ENCODE data around the gene BZW2. TPM values are rescaled to one million over a fixed set of nuclear protein-coding genes. Genes with fewer than 3 reads are reported as not detected.
A peak's percentile ranks its signal among the peaks of the same experiment; 100 is the strongest.

BZW2 gene
- total RNA-seq, 4 donors from 2014 or later: 16.1 to 135 (median 70.9) TPM

DNA sequence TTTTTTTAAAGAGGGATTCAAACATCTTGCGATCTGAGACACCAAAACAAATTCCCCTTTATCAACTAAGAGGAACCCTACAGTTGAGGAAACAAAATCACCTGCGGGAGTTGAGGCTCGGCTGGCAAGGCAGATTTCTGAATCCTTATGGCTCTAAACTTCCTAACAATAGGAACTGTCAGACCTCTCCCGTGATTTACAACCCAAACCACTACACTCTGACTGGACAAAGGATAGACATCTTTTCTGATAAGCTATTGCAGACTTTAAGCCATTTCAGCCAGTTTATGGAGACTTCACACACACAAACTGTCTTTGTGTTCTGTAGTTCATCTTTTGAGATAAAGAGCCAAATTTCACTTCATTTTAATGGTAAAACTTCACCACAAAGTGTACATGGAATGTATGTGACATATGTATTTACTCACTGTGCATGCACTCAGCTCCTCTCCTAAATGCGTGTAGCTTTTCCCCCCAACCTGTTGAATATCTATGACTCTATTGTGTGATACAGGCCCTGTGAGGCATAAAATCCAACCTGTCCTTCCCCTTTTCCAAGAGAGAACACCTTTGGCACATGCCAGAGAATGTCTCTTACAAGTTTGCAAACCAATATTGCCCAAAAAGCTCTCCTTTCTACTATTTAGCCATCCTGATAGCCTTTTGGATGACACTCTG, 92.2 kb downstream of the BZW2 start:
- H3K36me3 ChIP-seq: no peaks in the 10 kb centered on the region
- no peak overlapping the region for H3K4me3 ChIP-seq
- no peak for DNase-seq
- no peaks in the 10 kb centered on the region for H3K27me3 ChIP-seq
- no peak overlapping the region for H3K27ac ChIP-seq
- intact Hi-C loops (cut with DNase I; ENCODE audit: low total_unique reads) (no loop called here), in situ Hi-C loops (cut with MboI; ENCODE audit: low pct_ligation_motif_present in 1 of 4, low pct_unique_long_range_greater_than_20kb in 1 of 4, low sequenced_read_pairs in 3 of 4) (no loop called here)
- H3K9me3 ChIP-seq: no peaks in the 10 kb centered on the region
- WGBS, 2 donors (ENCODE audit: low coverage in 1 of 2): 89% methylated on average over 5 of the region's 5 CpGs; no CpG with 5 or more reads in 1 of the 2 donors
- TF ChIP-seq POLR2AphosphoS5 (IDR thresholded peaks at IDR 0.05): no peak
- TF ChIP-seq EP300 (IDR thresholded peaks at IDR 0.05; ENCODE audit: low read depth): no peak
- TF ChIP-seq, protein P1, sequence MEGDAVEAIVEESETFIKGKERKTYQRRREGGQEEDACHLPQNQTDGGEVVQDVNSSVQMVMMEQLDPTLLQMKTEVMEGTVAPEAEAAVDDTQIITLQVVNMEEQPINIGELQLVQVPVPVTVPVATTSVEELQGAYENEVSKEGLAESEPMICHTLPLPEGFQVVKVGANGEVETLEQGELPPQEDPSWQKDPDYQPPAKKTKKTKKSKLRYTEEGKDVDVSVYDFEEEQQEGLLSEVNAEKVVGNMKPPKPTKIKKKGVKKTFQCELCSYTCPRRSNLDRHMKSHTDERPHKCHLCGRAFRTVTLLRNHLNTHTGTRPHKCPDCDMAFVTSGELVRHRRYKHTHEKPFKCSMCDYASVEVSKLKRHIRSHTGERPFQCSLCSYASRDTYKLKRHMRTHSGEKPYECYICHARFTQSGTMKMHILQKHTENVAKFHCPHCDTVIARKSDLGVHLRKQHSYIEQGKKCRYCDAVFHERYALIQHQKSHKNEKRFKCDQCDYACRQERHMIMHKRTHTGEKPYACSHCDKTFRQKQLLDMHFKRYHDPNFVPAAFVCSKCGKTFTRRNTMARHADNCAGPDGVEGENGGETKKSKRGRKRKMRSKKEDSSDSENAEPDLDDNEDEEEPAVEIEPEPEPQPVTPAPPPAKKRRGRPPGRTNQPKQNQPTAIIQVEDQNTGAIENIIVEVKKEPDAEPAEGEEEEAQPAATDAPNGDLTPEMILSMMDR (IDR thresholded peaks at IDR 0.05): no peak
- TF ChIP-seq POLR2A (IDR thresholded peaks at IDR 0.05): no peak
- H3K4me1 ChIP-seq: peaks cover 0 to 14% (median 12%) of the 10 kb centered on the region in 4 donors

DNA sequence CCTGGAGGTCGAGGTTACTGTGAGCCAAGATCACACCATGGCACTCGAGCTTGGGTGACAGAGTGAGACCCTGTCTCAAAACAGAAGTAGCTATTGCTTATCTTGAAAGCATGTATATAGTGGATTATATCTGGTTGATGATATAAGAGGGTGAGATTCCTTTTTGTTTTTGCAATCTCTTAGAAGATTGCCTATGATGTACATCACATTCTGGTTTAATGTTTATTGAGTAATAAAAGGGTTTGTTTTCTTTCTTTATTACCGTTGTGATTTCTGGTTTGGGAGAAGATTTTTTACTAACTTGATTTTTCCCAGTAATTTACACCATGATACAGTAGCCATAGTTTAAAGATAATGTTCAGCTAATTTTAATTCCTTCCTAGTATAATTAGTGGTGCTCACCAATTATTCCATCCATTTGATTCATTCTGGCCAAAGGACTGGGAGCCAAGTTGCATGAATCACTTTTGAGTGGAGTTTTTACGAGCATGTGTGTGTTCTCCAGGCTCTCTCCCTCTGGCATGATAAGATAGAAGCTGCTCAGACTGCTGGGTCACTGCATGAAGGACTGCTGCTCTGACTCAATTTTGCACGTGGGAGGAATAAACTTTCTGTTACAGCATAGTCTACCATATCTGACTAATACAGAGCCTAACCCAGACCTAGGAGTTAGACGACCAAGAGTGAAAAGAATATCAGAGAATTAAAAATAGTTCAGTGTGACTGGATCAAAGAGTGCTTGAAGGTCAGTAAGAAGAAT, 94.1 kb downstream of the BZW2 start:
- in situ Hi-C loops (cut with MboI; ENCODE audit: low pct_ligation_motif_present in 1 of 4, low pct_unique_long_range_greater_than_20kb in 1 of 4, low sequenced_read_pairs in 3 of 4): no loop called here
- 34 to 35% methylated on average over 3 to 6 of the region's 6 CpGs for WGBS, 2 donors (ENCODE audit: low coverage in 1 of 2)
- H3K9me3 ChIP-seq: no peaks in the 10 kb centered on the region
- intact Hi-C loops (cut with DNase I; ENCODE audit: low total_unique reads): no loop called here
- DNase-seq: peak; percentile 26
- H3K27me3 ChIP-seq: no peaks in the 10 kb centered on the region
- peak overlapping the region in 2 of 4 donors; percentile 15 to 56 for H3K27ac ChIP-seq
- TF ChIP-seq POLR2AphosphoS5 (IDR thresholded peaks at IDR 0.05): peak in 1 of 3 donors; percentile 18
- TF ChIP-seq, protein P1 (IDR thresholded peaks at IDR 0.05): no peak
- H3K36me3 ChIP-seq: no peaks in the 10 kb centered on the region
- H3K4me3 ChIP-seq: no peak overlapping the region
- H3K4me1 ChIP-seq: peaks cover 3 to 21% (median 12%) of the 10 kb centered on the region in 4 donors

DNA sequence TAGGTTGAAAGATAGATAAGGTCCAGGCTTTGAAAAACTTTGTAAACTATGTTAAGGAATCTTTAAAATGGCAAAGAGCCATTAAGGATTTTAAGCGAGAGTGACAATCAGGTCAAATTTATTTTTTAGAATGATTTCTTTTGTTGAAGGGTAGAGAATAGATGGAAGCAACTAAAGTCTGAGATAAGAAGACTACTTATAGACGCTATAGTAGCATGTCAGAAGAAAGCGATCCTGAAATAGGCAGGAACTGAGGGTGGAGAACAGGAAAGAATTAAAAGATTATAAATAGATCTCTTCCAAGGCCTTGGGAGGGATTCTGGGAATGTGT, 94.6 kb downstream of the BZW2 start:
- in situ Hi-C loops (cut with MboI; ENCODE audit: low pct_ligation_motif_present in 1 of 4, low pct_unique_long_range_greater_than_20kb in 1 of 4, low sequenced_read_pairs in 3 of 4): no loop called here
- intact Hi-C loops (cut with DNase I; ENCODE audit: low total_unique reads): no loop called here

DNA sequence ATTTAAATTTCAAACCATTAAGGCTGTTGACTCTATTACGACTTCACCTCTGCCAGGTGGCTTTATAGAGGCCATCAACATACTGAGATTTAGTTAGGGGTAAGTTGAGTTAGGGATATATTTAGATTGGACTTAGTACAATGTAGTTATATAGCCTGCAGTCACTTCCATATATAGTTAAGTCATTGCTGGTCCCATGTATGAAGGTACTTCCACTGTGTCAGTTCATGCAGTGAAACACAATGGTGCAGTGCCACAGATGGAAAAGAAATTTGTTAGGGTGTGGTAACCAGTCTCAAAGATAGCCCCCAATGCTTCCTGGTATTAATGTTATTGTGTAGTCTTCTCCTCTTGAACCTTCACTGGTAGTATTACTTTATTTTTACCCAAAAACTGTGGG, 95.0 kb downstream of the BZW2 start:
- Histone ChIP-seq H3K4me3 (no peak overlapping the region), H3K27me3 (no peaks in the 10 kb centered on the region), H3K36me3 (no peaks in the 10 kb centered on the region), H3K4me1 (peaks cover 3 to 21% (median 12%) of the 10 kb centered on the region in 4 donors), H3K9me3 (no peaks in the 10 kb centered on the region), H3K27ac (peak overlapping the region in 2 of 4 donors; percentile 15 to 56)
- WGBS, 2 donors (ENCODE audit: low coverage in 1 of 2): 64 to 79% methylated on average over 1 of the region's 1 CpG
- no peak for DNase-seq
- intact Hi-C loops (cut with DNase I; ENCODE audit: low total_unique reads): no loop called here
- in situ Hi-C loops (cut with MboI; ENCODE audit: low pct_ligation_motif_present in 1 of 4, low pct_unique_long_range_greater_than_20kb in 1 of 4, low sequenced_read_pairs in 3 of 4): no loop called here
- TF ChIP-seq POLR2AphosphoS5 (IDR thresholded peaks at IDR 0.05) (no peak), POLR2A (IDR thresholded peaks at IDR 0.05) (no peak), EP300 (IDR thresholded peaks at IDR 0.05; ENCODE audit: low read depth) (no peak)
- TF ChIP-seq, protein P1 (IDR thresholded peaks at IDR 0.05): no peak

More for the DNA sequence above, 94.6 kb downstream of the BZW2 start:
- H3K27ac ChIP-seq: peak overlapping the region in 2 of 4 donors; percentile 15 to 56
- TF ChIP-seq, protein P1 (IDR thresholded peaks at IDR 0.05): no peak
- TF ChIP-seq EP300 (IDR thresholded peaks at IDR 0.05; ENCODE audit: low read depth): no peak
- no peak for TF ChIP-seq POLR2AphosphoS5 (IDR thresholded peaks at IDR 0.05)
- TF ChIP-seq POLR2A (IDR thresholded peaks at IDR 0.05): no peak
- no peak overlapping the region for H3K4me3 ChIP-seq
- no peaks in the 10 kb centered on the region for H3K9me3 ChIP-seq
- no peaks in the 10 kb centered on the region for H3K27me3 ChIP-seq
- no peaks in the 10 kb centered on the region for H3K36me3 ChIP-seq
- WGBS, 2 donors (ENCODE audit: low coverage in 1 of 2): 83 to 87% methylated on average over 3 of the region's 3 CpGs
- DNase-seq: no peak
- peaks cover 3 to 21% (median 12%) of the 10 kb centered on the region in 4 donors for H3K4me1 ChIP-seq

All from transverse colon (tissue), 4 donors.